Glutamatergic neuron (in vitro differentiated cells): ENCODE measurements around the gene SMAD7. TPM values are rescaled to one million over a fixed set of nuclear protein-coding genes. Genes with fewer than 3 reads are reported as not detected.

Experiments used
- DNase-seq: peaks from one replicate; pipeline ENCODE4 v3.0.0; 2022
- H3K27ac Mint-ChIP-seq: one replicate; pipeline ENCODE4 v1.8.0; 2020; ENCODE audit warnings: mild to moderate bottlenecking, mixed read lengths, inconsistent platforms; ENCODE audit not compliant: unreplicated experiment
- H3K27me3 Mint-ChIP-seq: one replicate; pipeline ENCODE4 v1.8.0; 2020; ENCODE audit warnings: mild to moderate bottlenecking, moderate library complexity, mixed read lengths, inconsistent platforms; ENCODE audit not compliant: unreplicated experiment
- H3K36me3 Mint-ChIP-seq: one replicate; pipeline ENCODE4 v1.8.0; 2020; ENCODE audit warnings: mild to moderate bottlenecking, mixed read lengths, inconsistent platforms; ENCODE audit not compliant: unreplicated experiment
- H3K4me1 Mint-ChIP-seq: one replicate; pipeline ENCODE4 v1.8.0; 2020; ENCODE audit warnings: mild to moderate bottlenecking, low read depth, mixed read lengths, inconsistent platforms; ENCODE audit not compliant: unreplicated experiment
- H3K4me3 Mint-ChIP-seq: one replicate; pipeline ENCODE4 v1.8.0; 2020; ENCODE audit warnings: mild to moderate bottlenecking, mixed read lengths, inconsistent platforms; ENCODE audit not compliant: unreplicated experiment
- H3K9me3 Mint-ChIP-seq: one replicate; pipeline ENCODE4 v1.8.0; 2020; ENCODE audit warnings: mild to moderate bottlenecking, moderate library complexity, mixed read lengths, inconsistent platforms; ENCODE audit not compliant: unreplicated experiment
- CTCF ChIP-seq: fragments of 200-600 bp; sonication (generic); IDR thresholded peaks from one replicate; pipeline ENCODE4 v1.5.0; 2021; ENCODE audit not compliant: partially characterized antibody, unreplicated experiment
- total RNA-seq: library from RNA; stranded (reverse); fragmentation: NEBNext Ultra II Directional; extraction: Animal tissue kit (Norgen Biotek cat#: 25700); gene quantifications from one replicate; pipeline ENCODE4 v1.2.1, GENCODE V29; 2021; ENCODE audit not compliant: unreplicated experiment

Gene SMAD7
- total RNA-seq, 1 donor from 2014 or later = 10.8 TPM

- Mint-ChIP-seq H3K4me1 (peaks cover 9% of the 10 kb centered on the region), H3K9me3 (no peaks in the 10 kb centered on the region), H3K4me3 (no peak overlapping the region), H3K27ac (no peak overlapping the region), H3K27me3 (peaks cover 5% of the 10 kb centered on the region), H3K36me3 (no peaks in the 10 kb centered on the region)
- DNase-seq = no peak
- no peak for TF ChIP-seq CTCF
Measured at GRCh38 chr18:48996901-48997463, 46.2 kb upstream of the SMAD7 start.

GRCh38 chr18:48996041-48996440, 45.3 kb upstream of the SMAD7 start:
- DNase-seq = no peak
- H3K36me3 Mint-ChIP-seq = no peaks in the 10 kb centered on the region
- H3K9me3 Mint-ChIP-seq = no peaks in the 10 kb centered on the region
- peaks cover 2% of the 10 kb centered on the region for H3K27me3 Mint-ChIP-seq
- H3K4me3 Mint-ChIP-seq = no peak overlapping the region
- TF ChIP-seq CTCF = no peak
- peaks cover 9% of the 10 kb centered on the region for H3K4me1 Mint-ChIP-seq
- no peak overlapping the region for H3K27ac Mint-ChIP-seq

- DNase-seq = no peak
- Mint-ChIP-seq H3K4me3 (no peak overlapping the region), H3K27me3 (peaks cover 4% of the 10 kb centered on the region), H3K27ac (no peak overlapping the region), H3K9me3 (no peaks in the 10 kb centered on the region), H3K36me3 (no peaks in the 10 kb centered on the region), H3K4me1 (peaks cover 9% of the 10 kb centered on the region)
- no peak for TF ChIP-seq CTCF
Measured at GRCh38 chr18:48994926-48995835, 44.4 kb upstream of the SMAD7 start.

GRCh38 chr18:48994044-48994651, 43.4 kb upstream of the SMAD7 start:
- H3K9me3 Mint-ChIP-seq = no peaks in the 10 kb centered on the region
- H3K4me1 Mint-ChIP-seq = peaks cover 9% of the 10 kb centered on the region
- no peak for DNase-seq
- no peak overlapping the region for H3K4me3 Mint-ChIP-seq
- TF ChIP-seq CTCF = no peak
- H3K27me3 Mint-ChIP-seq = peaks cover 6% of the 10 kb centered on the region
- no peaks in the 10 kb centered on the region for H3K36me3 Mint-ChIP-seq
- no peak overlapping the region for H3K27ac Mint-ChIP-seq

- H3K4me3 Mint-ChIP-seq = no peak overlapping the region
- H3K27ac Mint-ChIP-seq = no peak overlapping the region
- no peak for DNase-seq
- H3K9me3 Mint-ChIP-seq = no peaks in the 10 kb centered on the region
- TF ChIP-seq CTCF = no peak
- H3K27me3 Mint-ChIP-seq = peaks cover 6% of the 10 kb centered on the region
- peaks cover 7% of the 10 kb centered on the region for H3K4me1 Mint-ChIP-seq
- no peaks in the 10 kb centered on the region for H3K36me3 Mint-ChIP-seq
Measured at GRCh38 chr18:48993586-48993985, 42.8 kb upstream of the SMAD7 start.
